Upper lobe of left lung (tissue), 4 donors: ENCODE results near the gene MAGEA9.

Experiments used
- CTCF ChIP-seq, 6 experiments: fragments of 450-650 bp in 4 of 6; fragments of 200-600 bp in 2 of 6; sonication (generic) in 2 of 6; IDR thresholded peaks; one replicate each; pipeline ENCODE4 v1.5.1; 2016 to 2019; ENCODE audit warnings: antibody characterized with exemption in 6 of 6
- POLR2A ChIP-seq, 4 donors: fragments of 450-650 bp; IDR thresholded peaks; one replicate each; pipeline ENCODE4 v1.5.1; 2016 to 2017; ENCODE audit warnings: antibody characterized with exemption in 4 of 4, mild to moderate bottlenecking in 2 of 4

GRCh38 chrX:149757206-149758067, 24.3 kb upstream of the MAGEA9 start:
- no peak for TF ChIP-seq CTCF (IDR thresholded peaks at IDR 0.05)
- TF ChIP-seq POLR2A (IDR thresholded peaks at IDR 0.05), result no peak
